ENCODE measurements around the gene ZNF736. TPM values are rescaled to one million over a fixed set of nuclear protein-coding genes. Genes with fewer than 3 reads are reported as not detected.
"Not testable (repeated sequence)": the region's sequence is repeated elsewhere in the genome, so short reads cannot be mapped to it uniquely, and the experiment has no call there.

Gene ZNF736
- total RNA-seq, 2 experiments from 2014 or later: 68.4 to 90.2 TPM

DNA sequence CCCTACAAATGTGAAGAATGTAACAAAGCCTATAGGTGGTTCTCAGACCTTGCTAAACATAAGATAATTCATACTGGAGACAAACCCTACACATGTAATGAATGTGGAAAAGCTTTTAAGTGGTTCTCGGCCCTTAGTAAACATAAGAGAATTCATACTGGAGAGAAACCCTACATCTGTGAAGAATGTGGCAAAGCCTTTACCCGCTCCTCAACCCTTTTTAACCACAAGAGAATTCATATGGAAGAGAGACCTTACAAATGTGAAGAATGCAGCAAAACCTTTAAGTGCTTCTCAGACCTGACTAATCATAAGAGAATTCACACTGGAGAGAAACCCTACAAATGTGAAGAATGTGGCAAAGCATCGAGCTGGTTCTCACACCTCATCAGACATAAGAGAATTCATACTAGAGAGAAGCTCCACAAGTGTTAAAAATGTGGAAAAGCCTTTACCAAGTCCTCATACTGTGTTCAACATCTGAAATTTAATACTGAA lies 35.0 kb downstream of the ZNF736 start:
- intact Hi-C loops (cut with micrococcal nuclease; ENCODE audit: unreplicated experiment): loop anchor here (5.0 kb wide), 1 partner anchor 174 kb away; no protein-coding TSS in a partner anchor
- H3K4me3 ChIP-seq (ENCODE audit: low read depth, low read length, poor library complexity, severe bottlenecking); H4K20me1 ChIP-seq (ENCODE audit: insufficient read depth, low read length); H3K4me2 ChIP-seq (ENCODE audit: low read length); POLR2A ChIA-PET; H3K4me1 ChIP-seq (ENCODE audit: insufficient read depth, low read length, poor library complexity, severe bottlenecking); H2AFZ ChIP-seq (ENCODE audit: low read length); H3K79me2 ChIP-seq (ENCODE audit: insufficient read depth, low read depth, low read length); DNase-seq (ENCODE audit: low spot score); H3K9me2 ChIP-seq (ENCODE audit: insufficient read depth, low read length); CTCF ChIA-PET (ENCODE audit: unreplicated experiment); H3K27ac ChIP-seq (ENCODE audit: low read depth, low read length, poor library complexity, severe bottlenecking): not testable (repeated sequence)
- BruUV-seq (replicated peaks): TSS peak; percentile 23
- H3K9me3 ChIP-seq (ENCODE audit: low read length): peaks cover 65% of the 10 kb centered on the region
- H3K36me3 ChIP-seq (ENCODE audit: insufficient read depth, low read length): peaks cover 98% of the 10 kb centered on the region

DNA sequence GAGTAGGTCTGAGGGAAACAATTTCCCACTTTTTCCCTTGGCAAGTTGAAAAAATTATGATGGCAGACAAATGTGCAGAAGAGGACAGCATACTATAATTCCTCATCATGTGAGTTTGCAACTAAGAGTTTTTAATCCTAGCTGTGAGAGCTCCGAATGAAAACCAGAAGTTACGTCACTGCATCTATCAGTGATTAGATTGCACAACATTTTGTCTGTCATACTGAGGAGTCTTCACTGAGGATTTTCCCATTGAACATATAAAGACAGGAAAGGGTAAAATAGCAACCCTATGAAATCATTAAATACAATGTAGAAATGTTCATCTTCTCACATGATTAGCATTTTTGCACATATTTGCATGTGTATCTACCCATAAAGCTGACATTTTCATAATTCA lies 45.8 kb downstream of the ZNF736 start:
- Histone ChIP-seq H3K4me2 (ENCODE audit: low read length) (no peak overlapping the region), H3K4me1 (ENCODE audit: insufficient read depth, low read length, poor library complexity, severe bottlenecking) (no peaks in the 10 kb centered on the region), H3K79me2 (ENCODE audit: insufficient read depth, low read depth, low read length) (no peaks in the 10 kb centered on the region; the same call in 1 of the 2 replicates), H3K4me3 (ENCODE audit: low read depth, low read length, poor library complexity, severe bottlenecking) (no peak overlapping the region), H3K36me3 (ENCODE audit: insufficient read depth, low read length) (peaks cover 28% of the 10 kb centered on the region), H4K20me1 (ENCODE audit: insufficient read depth, low read length) (no peaks in the 10 kb centered on the region), H2AFZ (ENCODE audit: low read length) (no peak overlapping the region), H3K27ac (ENCODE audit: low read depth, low read length, poor library complexity, severe bottlenecking) (no peak overlapping the region), H3K9me2 (ENCODE audit: insufficient read depth, low read length) (no peaks in the 10 kb centered on the region), H3K9me3 (ENCODE audit: low read length) (peaks cover 22% of the 10 kb centered on the region; the same call in 1 of the 2 replicates)
- TF ChIP-seq, protein P1, sequence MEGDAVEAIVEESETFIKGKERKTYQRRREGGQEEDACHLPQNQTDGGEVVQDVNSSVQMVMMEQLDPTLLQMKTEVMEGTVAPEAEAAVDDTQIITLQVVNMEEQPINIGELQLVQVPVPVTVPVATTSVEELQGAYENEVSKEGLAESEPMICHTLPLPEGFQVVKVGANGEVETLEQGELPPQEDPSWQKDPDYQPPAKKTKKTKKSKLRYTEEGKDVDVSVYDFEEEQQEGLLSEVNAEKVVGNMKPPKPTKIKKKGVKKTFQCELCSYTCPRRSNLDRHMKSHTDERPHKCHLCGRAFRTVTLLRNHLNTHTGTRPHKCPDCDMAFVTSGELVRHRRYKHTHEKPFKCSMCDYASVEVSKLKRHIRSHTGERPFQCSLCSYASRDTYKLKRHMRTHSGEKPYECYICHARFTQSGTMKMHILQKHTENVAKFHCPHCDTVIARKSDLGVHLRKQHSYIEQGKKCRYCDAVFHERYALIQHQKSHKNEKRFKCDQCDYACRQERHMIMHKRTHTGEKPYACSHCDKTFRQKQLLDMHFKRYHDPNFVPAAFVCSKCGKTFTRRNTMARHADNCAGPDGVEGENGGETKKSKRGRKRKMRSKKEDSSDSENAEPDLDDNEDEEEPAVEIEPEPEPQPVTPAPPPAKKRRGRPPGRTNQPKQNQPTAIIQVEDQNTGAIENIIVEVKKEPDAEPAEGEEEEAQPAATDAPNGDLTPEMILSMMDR (conservative IDR thresholded peaks at IDR 0.05; ENCODE audit: low read length): no peak
- no peak for TF ChIP-seq EZH2phosphoT487 (IDR thresholded peaks at IDR 0.05; ENCODE audit: borderline replicate concordance, low read depth, low read length)
- no TSS peak for BruUV-seq (replicated peaks)
- ChIA-PET POLR2A (no interaction called here), CTCF (ENCODE audit: unreplicated experiment) (no interaction called here)
- no peak for DNase-seq (ENCODE audit: low spot score)
- intact Hi-C loops (cut with micrococcal nuclease; ENCODE audit: unreplicated experiment): no loop called here

DNA sequence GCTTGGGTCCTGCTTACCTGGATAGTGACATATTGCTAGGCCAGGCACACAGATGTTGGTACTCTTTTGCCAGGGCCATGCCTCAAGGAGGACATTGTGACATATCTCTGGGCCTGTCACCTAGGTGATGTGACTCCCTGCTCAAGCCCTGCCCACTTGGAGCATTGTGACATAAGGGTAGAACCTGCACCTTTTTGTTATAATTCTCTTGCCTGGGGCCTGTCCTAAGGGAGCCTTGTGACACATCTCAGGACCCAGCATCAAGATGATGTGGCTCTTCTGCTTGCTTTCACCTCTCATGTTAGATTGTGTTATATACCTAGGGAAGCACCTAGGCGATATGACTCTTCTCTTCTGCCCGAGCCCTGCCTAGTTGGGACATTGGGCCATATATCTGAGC lies 57.4 kb downstream of the ZNF736 start:
- H3K27ac ChIP-seq (ENCODE audit: low read depth, low read length, poor library complexity, severe bottlenecking): no peak overlapping the region
- no TSS peak for BruUV-seq (replicated peaks)
- no peak overlapping the region for H3K4me3 ChIP-seq (ENCODE audit: low read depth, low read length, poor library complexity, severe bottlenecking)
- H3K36me3 ChIP-seq (ENCODE audit: insufficient read depth, low read length): no peaks in the 10 kb centered on the region
- peaks cover 4% of the 10 kb centered on the region for H3K4me1 ChIP-seq (ENCODE audit: insufficient read depth, low read length, poor library complexity, severe bottlenecking)
- no peaks in the 10 kb centered on the region for H3K79me2 ChIP-seq (ENCODE audit: insufficient read depth, low read depth, low read length)
- intact Hi-C loops (cut with micrococcal nuclease; ENCODE audit: unreplicated experiment): no loop called here
- H3K9me3 ChIP-seq (ENCODE audit: low read length): no peaks in the 10 kb centered on the region
- no peaks in the 10 kb centered on the region for H4K20me1 ChIP-seq (ENCODE audit: insufficient read depth, low read length)
- CTCF ChIA-PET (ENCODE audit: unreplicated experiment): no interaction called here
- no peaks in the 10 kb centered on the region for H3K9me2 ChIP-seq (ENCODE audit: insufficient read depth, low read length)
- TF ChIP-seq, protein P1 (conservative IDR thresholded peaks at IDR 0.05; ENCODE audit: low read length): no peak
- no peak for TF ChIP-seq EZH2phosphoT487 (IDR thresholded peaks at IDR 0.05; ENCODE audit: borderline replicate concordance, low read depth, low read length)
- DNase-seq (ENCODE audit: low spot score): no peak
- POLR2A ChIA-PET: no interaction called here
- H3K4me2 ChIP-seq (ENCODE audit: low read length): no peak overlapping the region
- no peak overlapping the region for H2AFZ ChIP-seq (ENCODE audit: low read length)
